ENCODE measurements around the gene TRAPPC1. TPM values are rescaled to one million over a fixed set of nuclear protein-coding genes. Genes with fewer than 3 reads are reported as not detected.

Gene TRAPPC1
- total and polyA plus RNA-seq, 2 experiments from 2014 or later = 45.2 to 234 TPM

DNA sequence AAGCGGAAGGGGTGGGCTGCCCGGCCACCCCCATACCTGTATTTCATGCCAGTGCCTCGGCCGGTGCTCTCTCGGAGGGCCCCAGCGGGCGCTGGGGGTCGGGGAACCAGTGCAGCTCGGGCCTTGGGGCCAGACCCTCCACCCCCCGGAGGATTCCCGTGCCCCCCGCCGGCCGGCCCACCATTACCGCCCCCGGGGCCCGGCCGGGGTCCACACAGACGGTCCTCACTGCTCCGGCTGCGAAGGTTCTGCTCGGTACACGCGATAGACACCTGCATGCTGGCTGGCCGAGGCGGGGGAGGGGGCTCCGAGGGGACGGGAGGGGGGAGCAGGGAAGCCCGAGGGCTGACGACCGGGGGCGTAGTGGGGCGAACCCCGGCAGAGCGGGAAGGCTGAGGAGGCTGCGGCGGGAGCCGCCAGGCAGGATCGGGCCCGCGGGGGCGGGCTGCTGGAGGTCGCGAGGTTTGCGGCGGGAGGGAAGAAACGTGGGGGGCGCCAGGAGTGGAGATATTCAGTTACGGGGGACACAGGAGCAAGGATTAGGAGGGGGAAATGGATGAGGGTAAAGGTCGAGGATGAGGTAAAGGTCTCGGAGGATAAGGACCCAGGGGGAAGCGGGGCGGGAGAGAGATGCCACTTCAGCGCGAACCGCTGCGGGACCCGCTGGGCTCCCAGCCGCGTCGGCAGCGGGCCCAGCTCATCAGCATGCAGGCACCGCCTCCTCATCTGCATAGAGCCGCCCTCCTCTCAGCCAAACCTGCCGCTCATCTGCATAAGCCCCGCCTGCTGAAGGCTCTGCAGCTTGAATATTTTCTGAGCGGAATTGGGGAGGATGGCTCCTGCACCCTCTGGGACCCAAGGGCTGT, 2.4 kb downstream of the TRAPPC1 start, which contains the start of gene KCNAB3:
Gene KCNAB3 (minus strand): TSS at position 699 of the 866 bp plus-strand sequence. CDS start 421 bp downstream, at position 278.
- H3K4me1 ChIP-seq (ENCODE audit: insufficient read depth) = peaks cover 19% of the 10 kb centered on the region
- H3K4me1 Mint-ChIP-seq = peaks cover 27% of the 10 kb centered on the region
- peaks cover 12% of the 10 kb centered on the region for H4K20me1 ChIP-seq (replicated peaks; ENCODE audit: insufficient read depth)
- no peak within 1 kb of the TSS for H3K27ac ChIP-seq (ENCODE audit: low read depth)
- H3K27me3 ChIP-seq (ENCODE audit: insufficient read depth) = peaks cover 59% of the 10 kb centered on the region
- H3K4me2 ChIP-seq = peak within 1 kb of the TSS; percentile 96
- H3K27me3 Mint-ChIP-seq (ENCODE audit: insufficient read depth, low read depth, poor library complexity) = peaks cover 48% of the 10 kb centered on the region
- peak within 1 kb of the TSS; percentile 88 for H3K27ac Mint-ChIP-seq
- no peak for TF ChIP-seq NANOG (IDR thresholded peaks at IDR 0.05; ENCODE audit: borderline replicate concordance)
- TF ChIP-seq EZH2 (IDR thresholded peaks at IDR 0.05; ENCODE audit: low read depth, unreplicated experiment) = peak; percentile 39
- no peak for TF ChIP-seq REST (IDR thresholded peaks at IDR 0.05; ENCODE audit: unreplicated experiment)
- TF ChIP-seq STAT1 (IDR thresholded peaks at IDR 0.05; ENCODE audit: unreplicated experiment) = no peak
- TF ChIP-seq ZNF331 (CRISPR knock-in tag; IDR thresholded peaks at IDR 0.05; ENCODE audit: low read depth) = no peak
- TF ChIP-seq POLR2AphosphoS5 (IDR thresholded peaks at IDR 0.05; ENCODE audit: low read depth) = peak; percentile 52
- no peaks in the 10 kb centered on the region for H3K9me2 ChIP-seq (ENCODE audit: insufficient read depth)
- peak within 1 kb of the TSS; percentile 60 for H3K4me3 ChIP-seq
- DNase-seq (ENCODE audit: low spot score) (peak; percentile 93), ATAC-seq (peak; percentile 72)
- no peaks in the 10 kb centered on the region for H3K36me3 Mint-ChIP-seq (ENCODE audit: low read depth)
- H3K36me3 ChIP-seq (ENCODE audit: insufficient read depth) = no peaks in the 10 kb centered on the region
- H3K9me3 Mint-ChIP-seq = peaks cover 2% of the 10 kb centered on the region; the same call in 1 of the 3 replicates
- no peaks in the 10 kb centered on the region for H3F3A ChIP-seq (replicated peaks; ENCODE audit: low read depth)
- H2AFZ ChIP-seq = 0 out of 2 replicates have a peak within 1 kb of the TSS, but pooled peaks have one; percentile 69
- peak within 1 kb of the TSS; percentile 97 for H3K4me3 Mint-ChIP-seq
- H3K79me2 ChIP-seq (replicated peaks; ENCODE audit: insufficient read depth) = peaks cover 12% of the 10 kb centered on the region

- Mint-ChIP-seq H3K9me3 (peaks cover 2% of the 10 kb centered on the region; the same call in 2 of the 3 replicates), H3K4me3 (no peak overlapping the region), H3K27me3 (ENCODE audit: insufficient read depth, low read depth, poor library complexity) (peaks cover 59% of the 10 kb centered on the region), H3K27ac (no peak overlapping the region), H3K36me3 (ENCODE audit: low read depth) (no peaks in the 10 kb centered on the region), H3K4me1 (peaks cover 16% of the 10 kb centered on the region)
- H4K20me1 ChIP-seq (replicated peaks; ENCODE audit: insufficient read depth) = no peaks in the 10 kb centered on the region; the same call in 1 of the 2 replicates
- peaks cover 70% of the 10 kb centered on the region for H3K27me3 ChIP-seq (ENCODE audit: insufficient read depth)
- peaks cover 5% of the 10 kb centered on the region for H3K4me1 ChIP-seq (ENCODE audit: insufficient read depth)
- no peak overlapping the region for H3K4me2 ChIP-seq
- DNase-seq (ENCODE audit: low spot score) (no peak), ATAC-seq (no peak)
- no peaks in the 10 kb centered on the region for H3K9me2 ChIP-seq (ENCODE audit: insufficient read depth)
- no peaks in the 10 kb centered on the region; the same call in 1 of the 2 replicates for H3F3A ChIP-seq (replicated peaks; ENCODE audit: low read depth)
- H3K27ac ChIP-seq (ENCODE audit: low read depth) = no peak overlapping the region
- no peaks in the 10 kb centered on the region for H3K36me3 ChIP-seq (ENCODE audit: insufficient read depth)
- no peak overlapping the region for H2AFZ ChIP-seq
- no peaks in the 10 kb centered on the region for H3K79me2 ChIP-seq (replicated peaks; ENCODE audit: insufficient read depth)
- no peak overlapping the region for H3K4me3 ChIP-seq
- TF ChIP-seq ZNF462 (CRISPR knock-in tag; IDR thresholded peaks at IDR 0.05) (no peak), EZH2phosphoT487 (IDR thresholded peaks at IDR 0.05; ENCODE audit: unreplicated experiment) (no peak), JUNB (IDR thresholded peaks at IDR 0.05; ENCODE audit: unreplicated experiment) (no peak)
Observed at GRCh38 chr17:7927596-7927995, 4.2 kb downstream of the TRAPPC1 start.

Measured in GM23338 (cell line).